Left colon (tissue), 2 donors: ENCODE data around the gene CCL23. TPM values are rescaled to one million over a fixed set of nuclear protein-coding genes. Genes with fewer than 3 reads are reported as not detected.
"Not testable (repeated sequence)": the region's sequence is repeated elsewhere in the genome, so short reads cannot be mapped to it uniquely, and the experiment has no call there.

Experiments used
- ATAC-seq: fragments of 200-7000 bp; cut with Tn5 transposase; one replicate; pipeline ENCODE4 v1.9.1; 2020; ENCODE audit warnings: mild to moderate bottlenecking, moderate library complexity
- DNase-seq, 2 donors: peaks; one replicate each; pipeline ENCODE4 v3.0.0-alpha.2; 2020
- intact Hi-C, 2 donors: fragments of 100-400 bp; cut with DNase I in 1 of 2; cut with micrococcal nuclease in 1 of 2; formaldehyde crosslinking; loops; one replicate each; pipeline versions ENCODE4 v1.11.2 to v1.14.0; 2022; cut with DNase I, micrococcal nuclease
- total RNA-seq, 2 donors: library from RNA; stranded (reverse); fragmentation: NEBNext Ultra II Directional; extraction: Animal tissue kit (Norgen Biotek cat#: 25700); gene quantifications; one replicate each; pipeline ENCODE4 v1.2.1, GENCODE V29; 2021
- donor health status: DM: no; HTN: no; CAD: no.
- donor health status: DM: yes; HTN: yes; CAD: no.

CCL23 gene
- total RNA-seq, 2 donors from 2014 or later, result 3.7 TPM; not detected in 1

GRCh38 chr17:36011201-36011600, 6.6 kb downstream of the CCL23 start:
- ATAC-seq, result no peak

GRCh38 chr17:36008998-36009665, 8.6 kb downstream of the CCL23 start:
- ATAC-seq (no peak), DNase-seq (no peak)
- intact Hi-C loops, result no loop called here

More at GRCh38 chr17:36011201-36011600, 6.6 kb downstream of the CCL23 start:
- intact Hi-C loops, result no loop called here
- no peak for DNase-seq

GRCh38 chr17:36004594-36005108, 13.1 kb downstream of the CCL23 start:
- intact Hi-C loops, result no loop called here
- no peak for DNase-seq
- ATAC-seq, result peak; percentile 40

GRCh38 chr17:36002631-36003030, 15.1 kb downstream of the CCL23 start:
- intact Hi-C loops, result no loop called here
- no peak for ATAC-seq
- DNase-seq, result no peak

GRCh38 chr17:36001862-36002603, 15.7 kb downstream of the CCL23 start:
- peak; percentile 83 to 92 for DNase-seq
- ATAC-seq, result peak; percentile 81
- intact Hi-C loops, result no loop called here

GRCh38 chr17:36001110-36001771, 16.5 kb downstream of the CCL23 start, which contains the start of gene CCL15:
TSS of gene CCL15 (minus strand) at chr17:36001553. CDS start at chr17:36001492, 61 bp downstream.
- intact Hi-C loops, result no loop called here
- peak; percentile 79 for ATAC-seq
- peak; percentile 63 for DNase-seq

- peak; percentile 49 for ATAC-seq
- intact Hi-C loops, result no loop called here
These were observed 17.1 kb downstream of the CCL23 start for GRCh38 chr17:36000732-36001109.

GRCh38 chr17:35998756-35999155, 19.0 kb downstream of the CCL23 start:
- intact Hi-C loops, result no loop called here
- ATAC-seq, result no peak
- DNase-seq, result no peak

More at GRCh38 chr17:36000732-36001109, 17.1 kb downstream of the CCL23 start:
- DNase-seq, result peak; percentile 35 to 40

GRCh38 chr17:35998018-35998545, 19.7 kb downstream of the CCL23 start:
- no peak for DNase-seq
- ATAC-seq, result no peak
- intact Hi-C loops, result no loop called here

GRCh38 chr17:35995346-35995745, 22.4 kb downstream of the CCL23 start:
- intact Hi-C loops, DNase-seq, ATAC-seq: not testable (repeated sequence)

GRCh38 chr17:35991075-35991474, 26.7 kb downstream of the CCL23 start:
- peak; percentile 58 for ATAC-seq
- intact Hi-C loops, result no loop called here
- DNase-seq, result no peak

GRCh38 chr17:35988164-35988563, 29.6 kb downstream of the CCL23 start:
- ATAC-seq (peak; percentile 59), DNase-seq (no peak)

GRCh38 chr17:35986643-35987042, 31.1 kb downstream of the CCL23 start, which contains the start of gene CCL14:
TSS of gene CCL14 (minus strand) at chr17:35986729. CDS start at chr17:35986649, 80 bp downstream.
- ATAC-seq, result no peak
- no peak for DNase-seq
- intact Hi-C loops, result no loop called here

More at GRCh38 chr17:35988164-35988563, 29.6 kb downstream of the CCL23 start:
- intact Hi-C loops, result no loop called here

GRCh38 chr17:35984140-35984539, 33.6 kb downstream of the CCL23 start:
- intact Hi-C loops, result no loop called here
- ATAC-seq (no peak), DNase-seq (no peak)

- DNase-seq, result no peak
- intact Hi-C loops, result no loop called here
- ATAC-seq, result peak; percentile 8
These were observed 35.2 kb downstream of the CCL23 start for GRCh38 chr17:35982409-35983191.

- intact Hi-C loops, result no loop called here
- ATAC-seq (peak; percentile 60), DNase-seq (no peak)
These were observed 35.9 kb downstream of the CCL23 start for GRCh38 chr17:35981908-35982330.

GRCh38 chr17:35981246-35981645, 36.5 kb downstream of the CCL23 start, which contains the start of gene CCL16:
TSS of gene CCL16 (minus strand) at chr17:35981497. CDS start at chr17:35981420, 77 bp downstream.
- ATAC-seq (no peak), DNase-seq (no peak)
- intact Hi-C loops, result no loop called here

GRCh38 chr17:35978346-35978745, 39.4 kb downstream of the CCL23 start:
- no peak for DNase-seq
- ATAC-seq, result no peak
- intact Hi-C loops, result no loop called here
